RWPE2 (cell line): Measurements from ENCODE around the gene DNAJB2.

ENCODE experiments used
- ATAC-seq: fragments of 200-7000 bp; cut with Tn5 transposase; 3 replicates; pipeline ENCODE4 v1.9.1; 2021; ENCODE audit warnings: low read depth
- DNase-seq: peaks from one replicate; pipeline ENCODE4 v3.0.0-alpha.2; 2020; ENCODE audit warnings: low spot score
- H3K27ac ChIP-seq: fragments of 450-650 bp; 2 replicates; pipeline ENCODE4 v1.5.1; 2017; ENCODE audit warnings: mild to moderate bottlenecking; ENCODE audit not compliant: poor library complexity, severe bottlenecking
- H3K27me3 ChIP-seq: fragments of 250-450 bp; sonication (Bioruptor Pico); 2 replicates; pipeline ENCODE4 v1.5.1; 2021; ENCODE audit warnings: mild to moderate bottlenecking, moderate library complexity; ENCODE audit not compliant: insufficient read depth, poor library complexity, severe bottlenecking
- H3K36me3 ChIP-seq: fragments of 250-450 bp; sonication (Bioruptor Pico); 2 replicates; pipeline ENCODE4 v1.5.1; 2020; ENCODE audit warnings: low read depth, mild to moderate bottlenecking, moderate library complexity
- H3K4me1 ChIP-seq: fragments of 250-450 bp; sonication (Bioruptor Pico); 2 replicates; pipeline ENCODE4 v1.5.1; 2021; ENCODE audit warnings: mild to moderate bottlenecking, moderate library complexity; ENCODE audit not compliant: insufficient read depth, poor library complexity, severe bottlenecking
- H3K4me3 ChIP-seq: fragments of 250-450 bp; sonication (Bioruptor Pico); 2 replicates; pipeline ENCODE4 v1.5.1; 2021; ENCODE audit warnings: mild to moderate bottlenecking, moderate library complexity; ENCODE audit not compliant: severe bottlenecking
- H3K9me3 ChIP-seq: fragments of 250-450 bp; sonication (Bioruptor Pico); 2 replicates; pipeline ENCODE4 v1.5.1; 2021; ENCODE audit warnings: mild to moderate bottlenecking, moderate library complexity; ENCODE audit not compliant: severe bottlenecking
- TF ChIP-seq, protein P1 (sequence below): fragments of 450-650 bp; IDR thresholded peaks from one replicate; pipeline ENCODE4 v1.5.1; 2017; ENCODE audit warnings: mild to moderate bottlenecking, moderate library complexity; ENCODE audit not compliant: poor library complexity, severe bottlenecking

DNAJB2 gene

DNA sequence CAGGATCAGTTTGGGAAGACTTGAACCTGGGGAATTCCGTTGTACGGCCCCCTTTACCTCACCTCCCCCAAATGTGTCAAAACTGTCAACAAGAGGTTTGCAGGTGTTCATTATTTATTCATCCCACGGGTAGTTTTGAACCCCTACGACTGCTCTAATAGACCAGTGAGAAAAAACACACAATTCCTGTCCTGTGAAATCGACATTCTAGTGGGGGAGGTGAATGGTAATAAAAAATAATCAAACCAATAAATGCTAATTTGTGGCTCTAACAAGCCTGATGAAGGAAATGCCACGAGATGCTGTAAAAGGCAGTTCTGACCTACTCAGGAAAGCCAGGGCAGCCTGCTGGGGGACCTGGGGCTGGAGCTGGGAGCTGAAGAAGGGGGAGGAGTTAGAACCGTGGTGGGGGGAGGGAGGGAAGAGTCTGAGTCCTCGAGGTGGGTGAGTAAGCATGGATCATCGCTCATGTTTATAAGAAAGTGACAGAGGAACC, 463 bp upstream of the DNAJB2 start:
- Histone ChIP-seq H3K36me3 (peaks cover 22% of the 10 kb centered on the region), H3K4me3 (peak overlapping the region; percentile 53), H3K27me3 (no peaks in the 10 kb centered on the region), H3K4me1 (peaks cover 40% of the 10 kb centered on the region), H3K27ac (peak overlapping the region; percentile 100), H3K9me3 (no peaks in the 10 kb centered on the region)
- ATAC-seq (no peak), DNase-seq (no peak)
- TF ChIP-seq, protein P1, sequence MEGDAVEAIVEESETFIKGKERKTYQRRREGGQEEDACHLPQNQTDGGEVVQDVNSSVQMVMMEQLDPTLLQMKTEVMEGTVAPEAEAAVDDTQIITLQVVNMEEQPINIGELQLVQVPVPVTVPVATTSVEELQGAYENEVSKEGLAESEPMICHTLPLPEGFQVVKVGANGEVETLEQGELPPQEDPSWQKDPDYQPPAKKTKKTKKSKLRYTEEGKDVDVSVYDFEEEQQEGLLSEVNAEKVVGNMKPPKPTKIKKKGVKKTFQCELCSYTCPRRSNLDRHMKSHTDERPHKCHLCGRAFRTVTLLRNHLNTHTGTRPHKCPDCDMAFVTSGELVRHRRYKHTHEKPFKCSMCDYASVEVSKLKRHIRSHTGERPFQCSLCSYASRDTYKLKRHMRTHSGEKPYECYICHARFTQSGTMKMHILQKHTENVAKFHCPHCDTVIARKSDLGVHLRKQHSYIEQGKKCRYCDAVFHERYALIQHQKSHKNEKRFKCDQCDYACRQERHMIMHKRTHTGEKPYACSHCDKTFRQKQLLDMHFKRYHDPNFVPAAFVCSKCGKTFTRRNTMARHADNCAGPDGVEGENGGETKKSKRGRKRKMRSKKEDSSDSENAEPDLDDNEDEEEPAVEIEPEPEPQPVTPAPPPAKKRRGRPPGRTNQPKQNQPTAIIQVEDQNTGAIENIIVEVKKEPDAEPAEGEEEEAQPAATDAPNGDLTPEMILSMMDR = no peak

DNA sequence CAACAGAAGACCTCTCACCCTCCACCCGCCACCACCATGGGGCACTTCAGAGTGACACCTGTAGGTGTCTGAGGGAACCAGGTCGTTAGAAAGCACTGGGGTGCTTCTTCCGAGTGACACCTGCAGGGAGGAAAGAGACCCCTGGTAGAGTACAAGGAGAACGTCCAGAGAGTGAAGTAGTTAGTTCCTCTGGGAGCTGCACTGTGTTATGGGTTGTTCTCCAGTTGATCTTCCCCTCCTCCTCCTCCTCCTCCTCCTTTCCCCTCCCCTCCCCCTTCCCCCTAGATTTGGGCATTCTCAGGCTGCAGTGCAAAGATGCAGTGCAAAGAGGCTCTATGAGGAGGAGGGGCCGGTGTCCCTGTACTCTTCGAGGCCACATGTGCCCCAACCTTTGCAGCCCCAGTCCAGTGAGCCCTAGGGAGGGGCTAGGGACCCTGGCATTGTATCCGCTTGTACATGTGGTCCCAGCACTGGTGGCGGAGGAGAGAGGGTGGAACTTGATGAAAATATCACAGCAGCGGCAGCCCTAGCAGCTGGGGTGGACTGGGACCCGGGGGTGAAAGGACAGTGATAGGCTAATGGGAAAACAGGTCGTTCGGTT, 850 bp downstream of the DNAJB2 start:
- ATAC-seq = no peak
- Histone ChIP-seq H3K4me3 (peak overlapping the region; percentile 53), H3K9me3 (no peaks in the 10 kb centered on the region), H3K36me3 (peaks cover 30% of the 10 kb centered on the region), H3K27ac (peak overlapping the region; percentile 100), H3K27me3 (no peaks in the 10 kb centered on the region), H3K4me1 (peaks cover 27% of the 10 kb centered on the region)
- no peak for DNase-seq
- TF ChIP-seq, protein P1 = no peak

DNA sequence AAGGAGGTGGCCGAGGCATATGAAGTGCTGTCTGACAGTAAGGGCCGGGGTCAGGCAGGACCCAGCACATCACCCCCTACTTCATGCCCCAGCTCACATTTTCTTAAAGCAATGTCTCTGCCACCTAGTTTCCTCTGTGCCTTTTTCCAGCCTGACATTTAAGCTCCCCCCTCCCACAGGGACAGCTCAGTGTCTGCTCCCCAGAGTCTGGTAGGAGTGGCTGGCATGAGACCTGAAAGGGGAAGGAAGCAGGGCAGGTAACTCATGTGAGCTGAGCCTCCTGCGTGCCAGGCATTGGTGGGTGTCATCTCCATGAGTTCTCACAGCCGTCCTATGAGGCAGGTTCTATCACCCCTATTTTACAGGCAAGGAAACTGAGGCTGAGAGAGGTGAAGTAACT, 1.5 kb downstream of the DNAJB2 start:
- Histone ChIP-seq H3K4me3 (no peak overlapping the region), H3K9me3 (no peaks in the 10 kb centered on the region), H3K27ac (peak overlapping the region; percentile 100), H3K27me3 (no peaks in the 10 kb centered on the region), H3K36me3 (peaks cover 35% of the 10 kb centered on the region), H3K4me1 (peaks cover 24% of the 10 kb centered on the region)
- no peak for DNase-seq
- TF ChIP-seq, protein P1 = no peak
- no peak for ATAC-seq

DNA sequence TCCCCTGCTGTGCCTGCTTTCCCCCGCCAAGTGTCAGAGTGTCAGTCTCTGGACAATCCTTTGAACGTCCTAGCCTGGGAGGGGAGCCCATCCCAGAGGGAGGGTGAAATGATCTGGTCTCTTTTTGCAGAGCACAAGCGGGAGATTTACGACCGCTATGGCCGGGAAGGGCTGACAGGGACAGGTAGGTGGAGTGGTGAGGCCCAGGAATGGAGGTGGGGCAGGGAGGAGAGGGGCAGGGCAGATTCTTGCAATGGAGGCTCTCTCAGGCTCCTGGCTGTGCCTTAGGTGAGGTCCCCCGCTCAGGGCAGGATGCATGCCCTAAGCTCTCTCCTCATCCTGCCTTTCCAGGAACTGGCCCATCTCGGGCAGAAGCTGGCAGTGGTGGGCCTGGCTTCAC, 2.4 kb downstream of the DNAJB2 start:
- Histone ChIP-seq H3K9me3 (no peaks in the 10 kb centered on the region), H3K4me3 (no peak overlapping the region), H3K27ac (no peak overlapping the region), H3K27me3 (no peaks in the 10 kb centered on the region), H3K36me3 (peaks cover 35% of the 10 kb centered on the region), H3K4me1 (peaks cover 30% of the 10 kb centered on the region)
- ATAC-seq (no peak), DNase-seq (no peak)
- TF ChIP-seq, protein P1 = no peak

DNA sequence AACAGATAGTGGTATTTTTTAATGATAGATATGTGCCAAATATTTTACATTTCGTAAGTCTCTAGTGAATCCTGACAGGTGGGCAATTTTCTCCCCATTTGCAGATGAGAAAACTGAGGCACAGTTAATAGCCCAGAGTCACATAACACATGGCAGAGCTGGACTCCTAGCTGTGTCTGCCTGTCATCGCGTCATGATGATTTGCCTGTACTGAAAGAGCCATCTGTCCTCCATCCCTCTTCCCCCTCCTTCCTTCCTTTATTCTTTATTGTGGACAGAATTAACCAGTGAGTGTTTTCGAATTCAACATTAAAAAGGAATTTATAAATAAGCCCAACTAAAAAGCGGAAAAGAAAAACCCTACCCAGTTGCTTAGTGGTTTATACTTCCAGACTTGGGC, 3.2 kb downstream of the DNAJB2 start:
- no peak for ATAC-seq
- no peaks in the 10 kb centered on the region for H3K27me3 ChIP-seq
- H3K36me3 ChIP-seq = peaks cover 35% of the 10 kb centered on the region
- TF ChIP-seq, protein P1 = no peak
- DNase-seq = no peak
- no peak overlapping the region for H3K4me3 ChIP-seq
- no peak overlapping the region for H3K27ac ChIP-seq
- peaks cover 31% of the 10 kb centered on the region for H3K4me1 ChIP-seq
- no peaks in the 10 kb centered on the region for H3K9me3 ChIP-seq
